ENCODE measurements around the gene FBRSL1.

GRCh38 chr12:132462788-132463187 lies 27.2 kb upstream of the FBRSL1 start:
- no peak for TF ChIP-seq CTCF (IDR thresholded peaks at IDR 0.05; ENCODE audit: insufficient read depth, low read depth, low read length)
- TF ChIP-seq EZH2 (IDR thresholded peaks at IDR 0.05; ENCODE audit: insufficient read depth, low read length) = no peak

All from astrocyte (in vitro differentiated cells and primary cell).